Adrenal gland (tissue), 12 donors: ENCODE data around the gene SLC2A6. TPM values are rescaled to one million over a fixed set of nuclear protein-coding genes. Genes with fewer than 3 reads are reported as not detected.

Experiments
- DNase-seq, 7 donors: peaks; one replicate each; pipeline ENCODE4 v3.0.0-alpha.2; 2019 to 2020
- H3K27ac ChIP-seq, 5 donors: fragments of 200-600 bp; sonication (generic) in 4 of 5; 1 replicate in 3 of 5; 2 replicates in 2 of 5; pipeline versions ENCODE4 v1.5.1 to v1.8.0; 2016 to 2020; ENCODE audit warnings: mild to moderate bottlenecking in 1 of 5
- H3K27me3 ChIP-seq: fragments of 200-600 bp; 2 replicates; pipeline ENCODE4 v1.8.0; 2021
- H3K36me3 ChIP-seq, 2 donors: fragments of 200-600 bp; replicated peaks in 1 of 2; 1 replicate in 1 of 2; 2 replicates in 1 of 2; pipeline versions ENCODE4 v1.5.1 to v1.8.0; 2018 to 2022
- H3K4me1 ChIP-seq, 2 donors: fragments of 200-600 bp; replicated peaks in 1 of 2; 1 replicate in 1 of 2; 2 replicates in 1 of 2; pipeline versions ENCODE4 v1.5.1 to v1.8.0; 2018 to 2021
- H3K4me3 ChIP-seq, 4 donors: fragments of 200-600 bp; sonication (generic) in 3 of 4; one replicate each; pipeline ENCODE4 v1.5.1; 2016 to 2018
- H3K9me3 ChIP-seq, 3 donors: fragments of 200-600 bp; sonication (generic) in 1 of 3; replicated peaks in 1 of 3; 1 replicate in 2 of 3; 2 replicates in 1 of 3; pipeline versions ENCODE4 v1.5.1 to v1.8.0; 2016 to 2021
- CTCF ChIP-seq, 6 experiments: fragments of 450-650 bp in 4 of 6; fragments of 200-600 bp in 2 of 6; sonication (generic) in 1 of 6; IDR thresholded peaks; 1 replicate in 5 of 6; 2 replicates in 1 of 6; pipeline versions ENCODE4 v1.5.1 to v1.8.0; 2016 to 2021; ENCODE audit warnings: antibody characterized with exemption in 6 of 6, mild to moderate bottlenecking in 2 of 6, moderate library complexity in 1 of 6
- POLR2A ChIP-seq, 2 donors: fragments of 450-650 bp; IDR thresholded peaks; one replicate each; pipeline ENCODE4 v1.6.1; 2017; ENCODE audit warnings: antibody characterized with exemption in 2 of 2, mild to moderate bottlenecking in 2 of 2, moderate library complexity in 1 of 2
- WGBS, 4 donors: extraction: QIAGEN DNeasy Blood & Tissue Kit in 2 of 4; methylation state at CpG; one replicate each; pipeline versions ENCODE4 v1.1.5 to v1.1.7; 2013 to 2017; 5-methylcytosine and 5-hydroxymethylcytosine counted together
- intact Hi-C, 2 donors: fragments of 100-400 bp; cut with DNase I; formaldehyde crosslinking; loops; one replicate each; pipeline versions ENCODE4 v1.14.1 to v1.15.0; 2022 to 2023
- polyA plus RNA-seq, 3 donors: library from polyadenylated mRNA; stranded (reverse); fragments of 200-250 nt in 2 of 3; fragments of 350-450 nt in 1 of 3; fragmentation: Illumina TruSeq in 1 of 3; extraction: RNeasy Lipid Tissue Mini Kit (QIAGEN cat#74804) in 1 of 3; gene quantifications; one replicate each; pipeline ENCODE4 v1.2.3, GENCODE V29; 2013 to 2014
- total RNA-seq, 9 donors: library from RNA; depleted of rRNA in 4 of 9; stranded (reverse); fragments of >200 nt in 4 of 9; fragments of 120-200 nt in 1 of 9; fragmentation: NEBNext Ultra II Directional in 1 of 9; extraction: Animal tissue kit (Norgen Biotek cat#: 25700) in 1 of 9; gene quantifications; one replicate each; pipeline versions ENCODE4 v1.1.0 to v1.2.4, GENCODE V29; 2013 to 2023
- donor health status: healthy with polysubstance abuse.
- donor health status: Bipolar disorder and iron deficiency.
- donor health status: DM: yes; HTN: yes; CAD: no.
- donor health status: DM: no; HTN: no; CAD: no.
- donor health status: DM: no; HTN: no; CAD: no.
- donor health status: DM: yes; HTN: yes; CAD: no.

The SLC2A6 gene
- total and polyA plus RNA-seq, 12 donors = 1.4 to 79.1 (median 5.8) TPM

- Histone ChIP-seq H3K4me1 (peaks cover 0 to 1% of the 10 kb centered on the region in 2 donors), H3K36me3 (no peaks in the 10 kb centered on the region), H3K27me3 (no peaks in the 10 kb centered on the region), H3K4me3 (no peak overlapping the region), H3K9me3 (no peaks in the 10 kb centered on the region), H3K27ac (no peak overlapping the region)
- DNase-seq = no peak
- intact Hi-C loops = no loop called here
- TF ChIP-seq POLR2A (IDR thresholded peaks at IDR 0.05) (no peak), CTCF (IDR thresholded peaks at IDR 0.05) (no peak)
- WGBS, 4 donors = 80 to 90% (median 82%) methylated on average over 4 to 19 of the region's 19 CpGs
Observed at GRCh38 chr9:133472753-133473378, 6.0 kb downstream of the SLC2A6 start.

GRCh38 chr9:133472277-133472645 is 6.6 kb downstream of the SLC2A6 start:
- Histone ChIP-seq H3K4me3 (no peak overlapping the region), H3K27ac (no peak overlapping the region), H3K27me3 (no peaks in the 10 kb centered on the region), H3K9me3 (no peaks in the 10 kb centered on the region), H3K36me3 (no peaks in the 10 kb centered on the region), H3K4me1 (no peaks in the 10 kb centered on the region)
- DNase-seq = no peak
- intact Hi-C loops = no loop called here
- TF ChIP-seq CTCF (IDR thresholded peaks at IDR 0.05) (no peak), POLR2A (IDR thresholded peaks at IDR 0.05) (no peak)
- 78 to 91% (median 86%) methylated on average over 7 to 11 of the region's 11 CpGs for whole genome bisulfite sequencing, 4 donors

- H3K27ac ChIP-seq = no peak overlapping the region
- intact Hi-C loops = no loop called here
- H3K9me3 ChIP-seq = no peaks in the 10 kb centered on the region
- 58 to 85% (median 65%) methylated on average over 16 to 27 of the region's 27 CpGs for WGBS, 4 donors
- no peak overlapping the region for H3K4me3 ChIP-seq
- TF ChIP-seq CTCF (IDR thresholded peaks at IDR 0.05) = no peak
- no peak for TF ChIP-seq POLR2A (IDR thresholded peaks at IDR 0.05)
- DNase-seq = peak in 5 of 7 donors; percentile 62 to 81 (median 64)
- H3K27me3 ChIP-seq = no peaks in the 10 kb centered on the region
- no peaks in the 10 kb centered on the region for H3K36me3 ChIP-seq
- no peaks in the 10 kb centered on the region for H3K4me1 ChIP-seq
Observed at GRCh38 chr9:133471551-133472276, 7.2 kb downstream of the SLC2A6 start.

GRCh38 chr9:133470988-133471387 is 7.9 kb downstream of the SLC2A6 start:
- 63 to 82% (median 76%) methylated on average over 7 of the region's 7 CpGs for WGBS, 4 donors
- intact Hi-C loops = no loop called here

More at GRCh38 chr9:133470988-133471387, 7.9 kb downstream of the SLC2A6 start:
- Histone ChIP-seq H3K27ac (no peak overlapping the region), H3K9me3 (no peaks in the 10 kb centered on the region), H3K27me3 (no peaks in the 10 kb centered on the region), H3K4me3 (no peak overlapping the region), H3K36me3 (no peaks in the 10 kb centered on the region), H3K4me1 (no peaks in the 10 kb centered on the region)
- TF ChIP-seq POLR2A (IDR thresholded peaks at IDR 0.05) (no peak), CTCF (IDR thresholded peaks at IDR 0.05) (no peak)
- DNase-seq = no peak
